Stimulated activated CD8-positive, alpha-beta memory T cell treated with anti-CD3 and anti-CD28 coated beads, Interleukin-4, amount 100 ng/mL, for 4 hours (primary cell): Measurements from ENCODE around the gene ZSCAN20.

Experiments
- DNase-seq, 2 donors: peaks; one replicate each; pipeline ENCODE4 v3.0.0-alpha.2; 2020; ENCODE audit warnings: low read depth in 2 of 2, low spot score in 1 of 2

Gene ZSCAN20

DNA sequence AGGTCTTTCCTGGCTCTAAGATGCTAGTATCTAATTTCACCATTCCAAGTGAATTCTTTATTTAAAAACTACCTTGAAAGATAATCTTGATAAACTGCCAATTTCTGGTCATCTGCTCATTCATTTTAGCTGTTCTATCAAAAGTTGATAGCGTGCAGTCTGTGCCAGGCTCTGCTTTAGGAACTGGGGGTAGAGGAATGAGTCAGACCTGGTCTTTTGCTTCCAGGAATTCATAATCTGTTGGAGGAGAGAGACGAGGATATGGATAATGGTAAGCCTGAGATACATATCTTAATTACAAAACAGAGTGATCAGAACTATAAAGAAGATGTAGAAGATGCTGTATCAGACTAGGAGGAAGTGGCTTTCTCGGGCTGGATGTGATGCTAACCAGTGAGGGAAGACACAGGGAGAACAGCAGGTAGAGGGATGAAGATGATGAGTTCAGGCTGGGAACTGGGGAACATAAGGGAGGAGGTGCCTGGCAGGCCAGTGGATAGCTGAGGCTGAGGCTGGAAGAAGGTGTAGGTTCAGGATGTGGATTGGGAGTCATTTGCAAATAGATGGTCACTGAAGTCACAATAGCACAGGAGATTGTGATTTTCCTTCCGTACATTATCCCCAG, 29.3 kb upstream of the ZSCAN20 start:
- no peak for DNase-seq

DNA sequence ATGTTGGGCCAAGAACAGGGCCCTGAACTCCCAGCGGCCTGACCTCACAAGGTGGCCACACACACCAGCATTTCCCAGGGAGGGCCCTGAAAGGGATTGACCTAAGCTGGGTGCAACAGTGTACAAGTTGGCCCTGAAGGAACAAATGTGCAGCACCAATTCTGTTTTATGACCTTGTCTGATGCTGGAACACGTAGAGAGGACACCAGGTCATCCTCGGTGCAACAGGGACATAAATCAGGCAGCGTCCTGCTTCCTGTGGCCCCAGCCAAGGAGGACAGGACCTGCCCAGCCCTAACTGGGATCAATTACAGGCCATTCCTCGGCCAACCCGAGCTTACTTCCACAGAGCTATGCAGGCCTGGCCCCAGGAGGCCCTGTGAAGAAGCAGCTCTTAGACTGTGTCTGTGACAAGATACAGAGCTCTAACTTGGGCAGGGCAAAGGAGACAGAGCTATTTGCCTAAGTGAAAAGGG, 28.7 kb upstream of the ZSCAN20 start:
- no peak for DNase-seq

DNA sequence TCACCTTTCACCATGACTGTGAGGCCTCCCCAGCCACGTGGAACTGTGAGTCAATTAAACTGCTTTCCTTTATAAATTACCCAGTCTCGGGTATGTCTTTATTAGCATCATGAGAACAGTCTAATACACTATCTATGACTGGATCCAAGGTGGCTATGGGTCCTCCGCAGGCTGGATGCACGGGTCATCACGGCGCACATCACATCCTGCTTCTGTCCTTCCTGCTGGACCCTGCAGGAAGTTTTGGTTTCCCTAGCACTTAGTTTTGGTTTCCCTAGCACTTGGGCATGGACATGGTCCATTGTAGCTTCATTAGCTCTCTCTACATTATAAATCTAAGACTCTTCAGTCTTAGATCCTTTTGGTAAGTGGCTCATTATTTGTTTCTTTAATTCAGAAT, 27.3 kb upstream of the ZSCAN20 start:
- no peak for DNase-seq

DNA sequence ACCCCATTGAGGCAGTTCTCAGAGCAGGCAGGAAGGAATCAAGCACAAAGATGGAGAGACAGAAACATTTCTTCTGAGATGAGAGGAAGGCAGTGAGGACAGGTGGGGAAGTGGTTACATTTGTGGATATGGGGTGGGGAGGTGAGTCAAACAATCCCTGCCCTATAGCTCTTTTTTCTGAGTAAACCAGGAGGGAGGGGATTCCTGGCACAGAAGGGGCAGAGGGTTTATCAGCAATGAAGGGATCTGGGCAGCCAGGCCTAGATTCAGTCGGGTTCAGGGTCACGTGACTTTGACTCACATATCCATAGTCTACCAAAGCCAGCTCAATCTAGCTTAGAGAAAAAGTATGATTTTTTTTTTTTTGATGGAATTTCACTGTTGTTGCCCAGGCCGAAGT, 25.9 kb upstream of the ZSCAN20 start:
- no peak for DNase-seq

DNA sequence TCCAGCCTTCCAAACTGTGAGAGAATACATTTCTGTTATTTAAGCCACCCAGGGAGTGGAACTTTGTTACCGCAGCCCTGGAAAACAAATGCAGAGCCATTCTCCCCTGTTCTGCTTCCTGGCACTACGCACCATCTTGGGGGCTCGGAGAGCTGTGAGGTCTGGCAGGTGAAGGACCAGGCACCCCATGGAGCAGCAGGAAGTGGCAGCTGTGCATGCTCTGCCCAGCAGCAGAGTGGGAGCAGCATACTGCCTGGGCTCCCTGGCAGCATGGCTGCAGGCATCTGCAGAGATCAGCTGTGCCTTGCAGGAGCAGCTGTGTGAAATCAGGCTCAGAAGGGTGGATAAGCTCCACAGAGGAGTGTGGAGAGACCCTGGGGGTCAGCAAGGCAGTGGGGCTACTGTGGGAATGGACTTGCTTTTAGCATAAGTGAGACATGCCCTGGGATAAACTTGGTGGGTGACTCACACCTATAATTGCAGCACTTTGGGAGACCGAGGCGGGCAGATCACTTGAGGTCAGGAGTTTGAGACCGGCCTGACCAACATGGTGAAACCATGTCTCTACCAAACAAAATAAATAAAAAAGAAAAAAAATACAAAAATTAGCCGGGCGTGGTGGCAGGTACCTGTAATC, 17.7 kb upstream of the ZSCAN20 start:
- DNase-seq = no peak

DNA sequence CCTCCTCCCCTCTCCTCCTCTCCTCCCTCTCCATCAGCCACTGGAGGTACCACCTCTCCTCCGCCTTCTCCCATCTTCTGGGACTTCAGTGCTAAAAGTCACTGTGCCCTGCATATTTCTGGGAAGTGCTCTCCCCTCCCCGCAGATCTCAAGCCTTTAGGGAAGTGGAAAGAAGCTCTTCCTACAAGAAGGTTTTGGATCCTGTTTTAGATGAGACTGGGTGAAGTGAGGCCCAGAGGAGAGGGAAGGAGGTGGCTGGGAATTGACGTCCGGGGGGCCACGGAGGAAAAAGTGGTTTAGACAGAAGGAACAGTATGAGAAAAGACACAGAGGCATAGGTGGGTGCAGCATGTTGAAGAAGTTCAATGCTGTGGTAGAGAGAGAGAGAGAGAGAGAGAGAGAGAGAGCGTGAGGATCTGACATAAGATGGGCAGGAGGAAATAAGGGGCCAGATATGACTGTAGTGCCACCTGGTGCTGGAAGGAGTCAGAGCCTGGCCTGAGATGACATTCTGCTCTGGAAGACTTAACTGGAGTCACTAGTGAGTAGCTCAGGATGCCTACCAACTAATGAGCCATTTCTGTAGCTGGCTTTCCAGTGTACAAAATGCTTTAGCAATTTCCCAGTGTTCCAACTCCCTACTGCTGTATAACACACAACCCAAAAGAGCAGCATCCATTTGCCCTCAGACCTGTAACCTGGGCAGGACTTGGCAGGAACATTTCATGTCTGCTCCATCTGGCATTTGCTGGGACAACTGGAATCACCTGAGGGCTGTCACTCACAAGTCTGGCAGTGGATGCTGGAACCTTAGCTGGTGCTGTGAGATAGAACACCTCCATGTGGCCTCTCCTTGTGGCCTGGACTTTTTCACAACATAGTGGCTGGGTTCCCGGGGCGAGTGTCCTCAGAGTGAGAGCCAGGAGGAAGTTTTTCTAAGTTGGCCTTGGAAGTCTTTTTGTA, 16.6 kb upstream of the ZSCAN20 start:
- DNase-seq = no peak

DNA sequence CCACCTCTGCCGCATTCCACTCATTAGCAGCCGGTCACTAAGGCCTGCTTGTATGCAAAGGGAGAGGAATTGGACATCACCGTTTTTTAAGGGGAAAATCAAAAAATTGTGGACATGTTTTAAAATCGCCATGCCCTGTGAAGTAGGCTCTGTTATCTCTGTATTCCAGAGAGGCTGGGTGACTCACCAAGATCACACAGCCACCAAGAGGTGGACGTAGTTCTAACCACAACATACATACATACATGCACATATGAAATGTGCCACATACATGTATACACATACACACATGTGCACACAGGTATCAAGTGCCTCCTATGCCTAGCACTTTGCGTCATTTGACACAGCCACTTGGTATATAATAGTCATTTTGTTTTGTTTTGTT, 16.0 kb upstream of the ZSCAN20 start:
- no peak for DNase-seq

DNA sequence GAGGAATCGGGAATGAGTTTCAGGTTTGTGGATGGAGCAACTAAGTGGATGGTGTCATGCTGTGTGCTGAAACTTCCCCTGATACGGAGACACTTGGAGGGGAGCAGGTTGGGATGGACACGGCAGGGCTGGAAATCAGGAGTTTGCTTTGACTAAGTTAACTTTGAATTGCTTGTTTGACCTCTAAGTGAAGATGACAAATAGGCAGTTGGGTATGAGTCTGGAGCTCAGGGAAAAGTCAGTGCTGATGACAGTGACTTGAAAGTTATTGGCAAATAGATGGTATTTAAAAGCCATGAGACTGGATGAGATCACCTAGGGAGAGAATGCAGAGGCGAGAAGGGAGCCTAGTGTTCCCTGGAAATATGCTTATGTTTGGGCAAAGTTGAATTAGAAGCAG, 12.8 kb upstream of the ZSCAN20 start:
- no peak for DNase-seq

DNA sequence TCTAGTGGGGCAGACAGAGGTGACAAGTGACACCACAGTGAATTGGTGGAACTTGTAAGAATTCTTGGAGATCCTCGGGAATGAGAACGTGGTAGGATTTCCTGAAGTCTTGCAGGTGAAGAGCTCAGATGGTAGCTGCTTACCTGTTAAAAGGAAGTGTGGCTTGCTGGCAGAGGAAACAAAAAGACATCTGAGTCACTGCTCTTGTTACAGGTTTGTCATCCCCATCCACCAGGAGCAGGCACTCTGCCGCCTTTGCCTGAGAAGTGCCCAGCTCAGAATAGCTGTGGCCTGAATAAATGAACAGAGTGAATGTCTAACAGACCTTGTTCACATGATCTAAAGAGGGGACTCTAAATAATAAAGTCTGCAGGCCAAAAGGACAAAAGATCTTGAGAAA, 12.3 kb upstream of the ZSCAN20 start:
- no peak for DNase-seq

DNA sequence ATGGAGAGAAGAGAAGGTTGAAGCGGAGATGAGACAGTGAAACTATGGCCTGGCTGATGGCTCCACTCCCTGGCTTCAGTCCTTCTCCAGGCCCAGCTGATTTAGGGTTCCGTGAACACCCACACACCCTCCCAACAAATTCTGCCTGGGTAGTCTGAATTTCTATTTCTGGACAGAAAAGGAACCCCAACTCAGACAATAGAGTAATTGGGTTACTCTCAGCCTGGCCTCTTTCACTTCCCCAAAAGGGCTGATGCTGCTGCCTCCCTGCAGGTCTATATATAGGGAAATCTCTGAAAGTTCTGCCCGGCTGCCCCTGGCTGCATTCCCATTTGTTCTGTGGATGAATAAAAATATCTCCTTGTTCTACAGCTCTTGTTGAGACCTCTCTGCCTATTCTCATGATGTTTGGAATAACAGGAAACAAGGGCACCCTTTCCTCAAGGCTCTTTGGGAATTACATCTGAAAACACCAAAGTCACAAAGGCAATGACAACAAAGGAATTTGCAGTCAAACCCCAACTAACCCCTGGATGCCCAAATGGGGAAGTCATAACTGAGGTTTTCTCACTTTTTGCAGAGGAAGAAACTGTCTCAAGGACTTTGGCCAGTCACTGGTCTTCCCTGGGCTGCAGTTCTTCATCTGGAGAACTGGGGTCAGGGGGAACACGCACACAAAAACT, 11.4 kb upstream of the ZSCAN20 start:
- DNase-seq = no peak

DNA sequence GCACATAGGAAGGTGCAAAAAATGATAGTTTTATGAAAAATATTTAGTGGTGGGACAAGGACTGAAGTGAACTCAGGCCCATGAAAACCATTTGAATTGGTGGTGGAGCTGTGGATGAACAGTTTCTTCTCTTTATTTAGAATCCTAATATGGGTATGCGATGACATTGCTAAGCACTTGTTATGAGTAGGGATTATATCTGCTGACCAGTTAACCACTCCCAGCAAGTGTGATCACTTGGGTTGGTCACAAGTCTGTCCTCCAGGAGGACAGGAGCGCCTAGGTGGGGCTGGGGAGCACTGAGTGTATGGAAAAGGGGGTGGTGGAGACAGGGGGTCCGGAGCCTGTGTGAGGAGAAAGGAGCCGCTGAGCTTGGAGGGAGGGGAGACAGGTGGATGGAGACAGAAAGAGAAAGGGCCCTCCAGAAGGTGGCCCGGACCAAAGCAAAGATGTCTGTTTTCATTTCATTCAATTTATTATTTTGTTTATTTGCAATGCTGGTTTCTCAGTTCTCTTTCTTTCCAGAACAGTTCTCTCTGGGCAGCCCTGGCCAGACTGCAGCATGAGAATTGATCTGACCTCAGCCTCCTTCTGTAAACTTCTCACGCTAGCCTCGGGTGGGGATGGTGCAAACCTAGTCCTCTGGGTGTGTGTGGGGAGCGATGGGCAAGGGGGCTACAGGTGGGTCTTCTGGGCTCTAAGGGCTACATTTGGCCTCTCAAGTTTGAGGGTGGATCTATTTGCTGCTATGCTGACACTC, 9.9 kb upstream of the ZSCAN20 start:
- no peak for DNase-seq

DNA sequence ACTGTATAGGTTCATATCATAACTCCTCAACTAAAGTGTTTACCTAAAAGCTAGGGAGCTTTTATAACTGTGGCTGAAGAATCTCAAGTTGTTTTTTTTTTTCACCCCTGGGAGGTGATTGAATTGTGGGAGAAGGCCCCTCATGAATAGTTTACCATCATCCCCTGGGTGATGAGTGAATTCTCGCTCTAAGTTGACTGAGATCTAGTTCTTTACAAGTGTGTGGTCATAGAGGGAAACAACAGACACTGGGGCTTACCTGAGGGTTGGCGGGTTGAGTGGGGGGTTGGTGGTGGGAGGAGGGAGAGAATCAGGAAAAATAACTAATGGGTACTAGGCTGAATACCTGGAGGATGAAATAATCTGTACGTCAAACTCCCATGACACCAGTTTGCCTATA, 7.9 kb upstream of the ZSCAN20 start:
- no peak for DNase-seq

DNA sequence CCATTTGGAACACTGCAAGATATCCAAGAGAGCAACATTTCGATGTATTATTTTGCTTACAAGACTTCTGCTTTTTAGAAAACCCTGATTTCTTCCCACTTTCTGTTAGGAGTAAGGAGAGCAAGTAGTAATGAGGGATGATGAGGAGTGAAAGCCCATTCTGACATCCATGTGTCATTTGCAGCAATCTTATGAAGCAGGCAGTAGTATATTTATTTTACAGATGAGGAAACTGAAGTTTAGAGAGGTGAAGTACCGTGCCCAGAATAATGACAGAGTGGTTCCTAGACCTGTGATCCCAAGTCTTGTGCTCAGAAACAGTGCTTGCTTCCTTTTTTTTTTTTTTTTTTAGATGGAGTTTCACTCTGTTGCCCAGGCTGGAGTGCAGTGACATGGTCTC, 7.1 kb upstream of the ZSCAN20 start:
- no peak for DNase-seq

DNA sequence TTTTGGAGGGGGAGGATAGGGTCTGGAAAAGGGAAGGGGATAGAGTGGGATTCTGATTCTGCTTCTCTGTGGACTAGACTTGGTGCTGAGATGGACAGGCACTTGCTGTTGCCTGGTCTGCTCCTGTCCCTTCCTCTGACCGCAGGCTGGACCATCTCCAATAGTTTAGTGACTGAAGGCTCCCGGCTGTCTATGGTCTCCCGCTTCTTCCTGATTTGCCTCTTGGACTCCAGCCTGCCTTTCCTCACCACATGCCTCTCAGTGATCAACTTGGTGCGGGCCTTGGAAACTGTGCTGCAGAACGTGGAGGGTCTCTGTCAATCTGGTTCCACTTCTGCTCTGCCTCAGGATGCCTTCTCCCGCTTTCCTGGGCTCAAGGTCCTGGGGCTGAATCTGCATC, 6.3 kb upstream of the ZSCAN20 start:
- DNase-seq = no peak

DNA sequence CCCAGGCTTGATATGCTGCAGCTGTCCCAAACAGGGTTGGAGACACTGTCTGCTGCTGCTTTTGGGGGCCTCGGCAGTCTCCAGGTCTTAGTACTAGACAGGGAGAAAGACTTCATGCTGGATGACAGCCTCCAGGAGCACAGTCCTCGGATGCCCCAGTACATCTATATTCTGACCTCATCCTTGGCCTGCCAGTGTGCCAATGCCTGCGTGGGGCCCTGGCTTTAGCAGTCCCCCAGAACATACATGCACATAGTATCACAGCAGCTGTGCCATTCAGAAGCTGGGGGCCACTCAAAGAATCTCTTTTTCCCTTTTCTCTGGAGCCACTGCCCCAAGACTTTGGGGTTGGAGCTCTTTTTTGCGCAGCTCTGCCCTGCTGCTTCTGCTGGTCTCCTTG, 4.4 kb upstream of the ZSCAN20 start:
- DNase-seq = no peak

DNA sequence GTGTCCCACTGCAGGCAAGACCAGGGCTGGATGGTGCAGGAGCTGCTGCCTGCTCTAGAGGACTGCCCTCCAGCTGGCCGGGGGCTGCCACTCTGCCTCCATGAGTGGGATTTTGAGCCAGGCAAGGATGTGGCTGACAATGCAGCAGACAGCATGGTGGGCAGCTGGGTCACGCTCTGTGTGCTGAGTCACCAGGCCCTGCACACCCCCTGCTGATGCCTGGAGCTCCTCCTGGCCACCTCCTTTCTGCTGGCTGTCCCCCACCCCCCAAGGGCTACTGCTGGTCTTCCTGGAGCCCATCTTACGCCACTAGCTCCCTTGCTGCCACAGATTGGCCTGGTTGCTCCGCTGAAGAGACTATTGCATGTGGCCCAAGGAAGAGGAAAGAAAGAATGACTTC, 3.9 kb upstream of the ZSCAN20 start:
- no peak for DNase-seq

DNA sequence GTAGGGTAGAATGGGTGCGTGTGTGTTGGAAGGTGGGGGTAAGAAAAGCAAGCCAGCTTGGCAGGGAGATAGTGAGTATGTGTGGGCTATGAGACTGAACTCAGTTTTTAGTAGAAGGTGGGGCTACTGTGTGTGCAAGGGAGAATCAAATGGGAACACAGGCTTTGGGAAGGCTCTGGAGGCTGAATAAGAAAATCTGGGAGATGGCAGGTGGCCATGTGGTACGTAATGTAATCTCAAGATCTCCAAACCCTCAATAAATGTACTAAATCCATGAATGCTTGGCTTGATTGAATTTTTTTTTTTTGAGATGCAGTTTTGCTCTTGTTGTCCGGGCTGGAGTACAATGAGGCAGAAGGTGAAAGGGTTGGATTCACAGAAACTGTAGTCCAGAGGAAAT, 3.5 kb upstream of the ZSCAN20 start:
- DNase-seq = no peak

DNA sequence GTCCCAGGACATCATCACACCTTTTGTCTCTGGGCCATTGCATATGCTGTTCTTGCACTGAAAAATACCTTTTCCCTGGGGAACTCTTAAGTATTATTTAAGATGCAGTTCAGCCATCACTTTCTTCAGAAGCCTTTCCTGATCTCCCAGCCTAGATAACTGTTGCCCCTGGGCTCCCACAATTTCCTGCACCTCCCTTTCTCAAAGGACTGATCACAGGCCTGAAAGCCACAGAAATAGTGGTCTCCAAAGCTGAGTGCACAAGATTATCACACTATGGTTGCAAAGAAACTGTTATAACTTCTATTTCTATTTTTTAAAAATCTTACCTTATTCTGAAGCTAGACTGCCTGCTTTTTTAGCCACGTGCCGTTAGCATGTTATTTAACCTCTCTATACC, 2.8 kb upstream of the ZSCAN20 start:
- DNase-seq = no peak

DNA sequence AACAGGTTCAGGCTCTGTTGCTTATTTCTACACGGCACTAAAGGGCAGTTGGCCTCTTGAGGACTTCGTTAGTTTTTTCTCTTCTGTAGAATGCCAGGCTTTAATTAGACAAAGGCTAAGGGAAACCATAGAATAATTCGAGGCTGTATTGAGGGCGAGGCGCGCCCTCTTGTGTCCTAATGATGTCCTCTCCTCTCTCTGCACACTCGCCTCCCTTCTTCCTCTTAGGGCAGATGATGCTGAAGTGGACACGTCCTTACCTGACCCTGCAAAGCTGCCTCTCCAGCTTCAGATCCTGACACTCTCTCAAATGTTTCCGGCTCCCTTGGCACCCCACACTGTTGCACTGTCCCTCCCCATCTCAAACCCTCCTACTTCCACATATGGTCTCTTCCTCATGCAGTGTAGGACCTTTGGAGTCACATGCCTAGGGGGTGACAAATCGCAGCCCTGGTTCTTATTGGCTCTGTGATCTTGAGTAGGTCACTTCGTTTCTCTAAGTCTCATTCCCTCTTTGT, 1.9 kb upstream of the ZSCAN20 start:
- peak in 1 of 2 donors; percentile 6 for DNase-seq

DNA sequence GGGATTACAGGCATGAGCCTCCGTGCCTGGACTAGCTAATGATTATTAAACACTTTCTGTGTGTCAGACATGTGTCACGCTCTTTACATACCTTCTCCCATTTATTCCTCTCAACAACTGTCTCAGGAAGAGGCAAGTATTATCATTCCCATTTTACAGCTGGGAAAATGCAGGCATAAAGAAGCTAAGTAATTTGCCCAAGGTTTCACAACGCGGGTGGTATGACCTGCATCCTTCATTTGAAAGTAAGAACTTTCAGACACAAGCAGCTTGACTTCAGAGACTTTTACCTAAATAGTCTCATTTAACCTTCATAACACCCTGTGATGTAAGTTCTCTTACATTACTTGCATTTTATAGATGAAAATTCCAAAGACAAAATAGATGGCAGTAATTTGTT, 1.0 kb upstream of the ZSCAN20 start:
- no peak for DNase-seq

DNA sequence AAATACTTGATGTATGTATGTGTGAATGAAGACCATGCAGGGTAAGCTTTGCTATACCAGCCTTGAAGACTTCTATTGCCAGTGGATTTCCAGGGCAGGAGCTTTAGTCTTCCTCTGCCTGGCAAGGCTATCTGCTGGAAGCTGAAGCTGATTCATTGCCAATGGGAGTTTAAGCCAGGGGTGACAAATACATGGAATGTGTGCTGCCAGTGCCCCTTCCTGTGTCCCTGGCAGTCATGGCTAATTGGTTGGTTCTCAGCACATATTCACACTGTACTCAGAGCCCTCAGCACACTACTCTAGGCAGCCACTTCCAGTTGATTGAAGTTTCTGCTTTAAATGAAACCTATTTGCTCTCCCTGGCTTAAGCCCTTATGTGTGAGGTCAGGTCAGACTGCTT, 1.5 kb downstream of the ZSCAN20 start:
- no peak for DNase-seq
